GM18909 (cell line): ENCODE data around the gene MYBPHL.

ENCODE experiments used
- ATAC-seq: cut with Tn5 transposase; IDR thresholded peaks from one replicate; pipeline ENCODE4 v1.9.1; 2021; ENCODE audit warnings: mild to moderate bottlenecking; ENCODE audit not compliant: unreplicated experiment, poor library complexity

Gene MYBPHL, protein sequence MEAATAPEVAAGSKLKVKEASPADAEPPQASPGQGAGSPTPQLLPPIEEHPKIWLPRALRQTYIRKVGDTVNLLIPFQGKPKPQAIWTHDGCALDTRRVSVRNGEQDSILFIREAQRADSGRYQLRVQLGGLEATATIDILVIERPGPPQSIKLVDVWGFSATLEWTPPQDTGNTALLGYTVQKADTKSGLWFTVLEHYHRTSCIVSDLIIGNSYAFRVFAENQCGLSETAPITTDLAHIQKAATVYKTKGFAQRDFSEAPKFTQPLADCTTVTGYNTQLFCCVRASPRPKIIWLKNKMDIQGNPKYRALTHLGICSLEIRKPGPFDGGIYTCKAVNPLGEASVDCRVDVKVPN

GRCh38 chr1:109306832-109307273 is at the start of gene MYBPHL:
MYBPHL (minus strand) TSS chr1:109307011; CDS start chr1:109306991, 20 bp downstream.
- no peak for ATAC-seq

DNA sequence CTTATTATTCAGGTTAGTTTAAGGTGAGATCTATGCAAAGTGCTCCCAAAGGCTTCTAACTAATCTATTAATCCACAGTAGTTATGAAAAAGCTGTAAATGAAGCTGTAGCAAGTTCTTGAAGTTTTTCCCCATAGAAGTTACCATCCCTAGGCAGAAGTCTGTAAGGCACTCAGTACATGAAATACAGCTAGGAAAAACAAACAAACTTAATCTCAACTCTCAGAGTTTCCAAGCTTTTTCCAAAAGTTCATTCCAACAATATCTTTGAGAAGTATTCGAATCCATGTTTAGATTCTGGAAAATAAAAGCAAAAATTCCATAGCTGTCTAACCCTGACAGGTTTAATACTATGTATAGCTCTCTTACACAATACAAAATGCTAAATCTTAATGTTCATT is 49.7 kb upstream of the MYBPHL start:
- ATAC-seq = no peak

- ATAC-seq = no peak
These were observed 48.1 kb upstream of the MYBPHL start for GRCh38 chr1:109354929-109355328.

DNA sequence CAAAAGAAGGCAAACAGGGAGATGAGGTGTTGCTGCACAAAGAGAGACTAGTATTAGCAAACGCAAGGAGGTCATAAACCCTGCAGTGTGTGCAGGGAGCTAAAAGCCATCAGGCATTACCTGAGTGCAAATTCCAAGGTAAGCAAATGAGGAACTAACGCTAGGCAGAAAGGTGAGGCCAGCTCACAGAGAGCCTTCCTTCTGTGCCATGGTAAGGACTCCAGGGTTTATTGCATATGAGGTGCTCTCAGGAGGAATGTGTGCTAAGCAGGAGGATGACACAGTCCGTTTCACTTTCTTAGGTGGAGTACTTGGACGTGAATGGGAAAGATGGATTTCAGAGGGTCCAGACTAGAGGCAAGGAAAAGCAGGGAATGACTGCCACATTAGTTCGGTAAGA is 44.6 kb upstream of the MYBPHL start:
- ATAC-seq = no peak

DNA sequence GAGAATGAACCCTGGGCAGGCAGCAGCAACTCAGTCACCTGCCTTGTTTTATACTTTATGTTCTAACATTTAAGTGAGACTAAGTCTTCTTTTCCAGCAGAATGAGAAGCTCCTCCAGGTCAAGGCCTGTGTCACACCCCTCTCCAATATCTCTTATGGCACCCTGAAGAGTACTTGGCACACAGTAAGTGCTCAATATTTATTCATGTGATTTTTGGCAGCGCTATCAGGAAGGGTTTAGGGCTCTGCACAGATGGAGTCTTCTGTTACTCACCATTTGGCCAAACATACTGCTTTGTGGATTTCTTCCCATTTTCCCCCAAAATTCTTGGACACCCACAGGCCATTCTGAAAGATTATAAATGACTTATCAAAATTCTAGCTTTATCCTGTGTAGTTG is 43.8 kb upstream of the MYBPHL start:
- no peak for ATAC-seq

GRCh38 chr1:109350182-109350581 is 43.4 kb upstream of the MYBPHL start:
- no peak for ATAC-seq

DNA sequence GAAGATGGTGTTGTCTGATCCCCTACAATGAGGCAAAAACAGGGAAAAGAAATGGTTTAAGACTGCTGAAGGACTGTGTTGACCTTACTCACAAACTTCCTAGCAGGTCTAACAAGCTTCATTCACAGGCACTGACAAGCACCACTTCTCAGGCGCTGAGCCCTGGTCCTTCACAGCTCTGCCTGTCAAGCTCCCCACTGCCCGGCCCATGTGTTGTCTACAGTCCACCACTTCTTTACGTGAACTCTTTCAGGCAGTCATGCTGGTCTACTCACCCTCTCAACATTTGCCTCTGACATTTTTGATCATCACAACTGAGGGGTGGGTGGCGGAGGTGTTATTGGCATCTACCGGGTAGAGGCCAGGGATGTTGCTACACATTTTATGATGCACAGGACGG is 40.7 kb upstream of the MYBPHL start:
- ATAC-seq = no peak

- no peak for ATAC-seq
These were observed 35.4 kb upstream of the MYBPHL start for GRCh38 chr1:109341944-109342930.

DNA sequence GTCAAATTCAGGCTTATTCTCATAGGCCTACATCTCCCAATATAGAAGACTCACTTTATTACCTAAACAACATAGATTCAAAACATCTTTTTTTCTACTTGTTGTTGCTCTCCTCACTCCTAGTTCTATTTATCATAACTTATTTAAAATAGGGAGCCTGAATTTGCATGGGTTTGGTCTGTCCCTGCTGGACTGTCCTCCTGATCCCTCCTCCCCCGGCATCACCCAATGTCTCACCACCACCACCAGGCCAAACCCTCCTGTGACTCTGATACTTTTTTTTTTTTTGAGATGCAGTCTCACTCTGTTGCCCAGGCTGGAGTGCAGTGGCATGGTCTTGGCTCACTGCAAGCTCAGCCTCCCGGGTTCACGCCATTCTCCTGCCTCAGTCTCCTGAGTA is 31.8 kb upstream of the MYBPHL start:
- ATAC-seq = no peak

DNA sequence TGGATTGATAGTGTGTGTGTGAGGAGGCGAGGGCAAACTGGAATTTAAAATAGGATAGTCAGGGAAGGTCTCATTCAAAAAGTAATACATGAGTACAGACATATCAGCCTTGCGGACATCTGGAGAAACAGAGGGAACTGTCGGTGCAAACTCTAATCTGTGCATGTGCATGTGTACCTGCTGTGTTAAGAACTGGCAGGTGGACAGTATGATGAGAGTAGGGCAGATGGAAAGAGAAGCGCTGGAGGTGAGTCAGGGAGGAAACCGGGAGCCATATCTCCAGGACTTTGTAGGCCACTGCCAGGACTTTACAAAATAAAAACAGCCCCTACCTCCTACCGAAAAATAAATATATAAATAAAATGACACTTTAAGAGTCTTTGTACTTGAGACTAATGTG is 31.3 kb upstream of the MYBPHL start:
- ATAC-seq = no peak

DNA sequence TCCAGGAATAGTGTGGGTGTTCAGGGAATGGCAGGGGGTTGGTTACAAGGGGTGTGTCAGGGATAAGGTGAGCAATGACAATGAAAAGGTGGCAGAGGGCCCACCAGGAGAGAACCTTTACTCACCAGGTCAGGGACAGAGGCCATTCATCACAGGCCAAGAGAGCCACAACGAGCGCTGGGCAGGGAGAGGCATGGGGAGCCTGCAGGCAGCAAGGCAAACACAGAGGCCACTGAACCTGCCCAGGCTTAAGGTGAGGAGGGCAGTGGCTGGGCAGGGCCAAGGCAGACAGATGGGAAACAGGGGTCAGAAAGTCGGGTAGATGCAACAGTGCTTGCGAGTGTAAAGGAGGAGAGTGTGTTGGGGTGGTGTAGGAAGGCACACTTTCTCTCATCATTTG is 28.3 kb upstream of the MYBPHL start:
- ATAC-seq = no peak

- ATAC-seq = no peak
These were observed 24.3 kb upstream of the MYBPHL start for GRCh38 chr1:109331113-109331512.

DNA sequence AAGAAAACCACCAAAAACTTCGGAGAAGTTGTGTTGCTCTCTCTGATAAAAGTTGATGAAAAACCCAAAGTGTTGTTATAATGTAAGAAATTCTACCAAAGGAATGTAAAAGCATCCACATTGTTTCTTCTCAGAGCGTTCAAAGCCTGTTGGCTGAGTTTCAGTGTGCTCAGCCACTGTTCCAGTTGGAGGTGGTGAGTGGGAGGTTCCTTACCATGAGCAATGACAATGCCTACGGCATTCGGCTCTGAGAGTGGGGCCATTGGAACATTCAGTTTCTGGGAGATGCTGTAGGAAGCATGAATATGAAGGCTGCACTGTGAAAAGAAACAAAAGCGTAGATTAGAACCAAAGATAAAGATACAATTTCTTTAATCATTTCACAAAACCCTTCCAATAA is 20.5 kb upstream of the MYBPHL start:
- no peak for ATAC-seq

DNA sequence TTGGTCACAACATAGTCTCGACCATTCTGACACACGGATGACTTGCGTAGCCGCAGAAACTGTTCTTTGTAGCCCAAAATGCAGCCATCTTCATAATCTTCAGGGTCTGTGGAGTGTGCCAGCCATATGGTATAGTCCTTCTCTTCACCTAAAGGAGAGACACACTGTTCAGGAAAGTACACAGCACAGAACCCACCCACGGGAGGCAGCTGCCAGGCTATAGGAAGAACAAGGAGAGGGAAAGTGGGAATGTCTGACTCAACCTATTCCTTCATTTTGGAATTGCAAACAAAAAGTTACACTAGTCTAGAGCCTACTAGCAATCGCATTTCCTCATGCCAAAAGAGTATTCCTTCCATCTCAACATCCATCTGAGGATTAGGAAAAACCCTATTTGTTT is 16.2 kb upstream of the MYBPHL start:
- no peak for ATAC-seq

- ATAC-seq = no peak
These were observed 12.3 kb upstream of the MYBPHL start for GRCh38 chr1:109319114-109319513.

DNA sequence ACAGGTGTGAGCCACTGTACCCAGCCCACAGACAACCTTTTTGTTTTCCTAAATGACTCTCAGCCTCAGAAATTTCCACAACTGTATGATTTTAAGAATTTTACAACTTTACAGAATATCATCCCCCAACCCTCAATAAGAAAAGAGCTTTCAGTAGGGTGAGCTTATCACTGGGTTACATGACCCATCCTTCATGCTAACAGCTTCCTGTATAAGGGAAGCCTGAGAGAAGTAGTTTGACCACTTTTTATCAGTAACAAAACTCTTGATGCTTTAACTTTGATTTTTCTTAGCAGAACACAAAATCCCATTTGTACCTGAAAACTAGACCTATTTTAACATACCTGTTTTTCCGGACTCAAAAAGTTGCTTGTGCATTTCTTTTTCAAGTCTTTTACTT is 9.7 kb upstream of the MYBPHL start:
- no peak for ATAC-seq

GRCh38 chr1:109315288-109315687 is 8.5 kb upstream of the MYBPHL start:
- no peak for ATAC-seq

DNA sequence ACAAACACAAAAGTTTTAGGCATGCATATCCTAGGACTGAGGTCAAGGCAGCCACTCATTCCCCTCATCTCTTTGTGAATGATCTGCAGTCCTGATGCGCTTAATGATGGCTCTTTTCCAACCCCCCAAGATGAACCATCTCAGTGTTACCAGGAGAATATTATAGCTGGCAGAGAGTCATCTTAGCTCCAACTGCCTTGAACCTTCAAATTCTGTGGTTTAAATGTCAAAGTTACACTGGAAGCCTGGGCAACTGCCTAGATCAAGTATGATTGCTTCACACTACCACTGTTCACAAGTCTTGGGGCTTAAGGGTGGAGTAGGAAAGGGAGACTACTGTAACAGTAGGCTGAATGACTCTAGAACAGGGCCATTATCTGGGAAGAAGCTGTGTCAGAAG is 8.0 kb upstream of the MYBPHL start:
- ATAC-seq = no peak

- ATAC-seq = no peak
These were observed 6.4 kb upstream of the MYBPHL start for GRCh38 chr1:109312978-109313775.

DNA sequence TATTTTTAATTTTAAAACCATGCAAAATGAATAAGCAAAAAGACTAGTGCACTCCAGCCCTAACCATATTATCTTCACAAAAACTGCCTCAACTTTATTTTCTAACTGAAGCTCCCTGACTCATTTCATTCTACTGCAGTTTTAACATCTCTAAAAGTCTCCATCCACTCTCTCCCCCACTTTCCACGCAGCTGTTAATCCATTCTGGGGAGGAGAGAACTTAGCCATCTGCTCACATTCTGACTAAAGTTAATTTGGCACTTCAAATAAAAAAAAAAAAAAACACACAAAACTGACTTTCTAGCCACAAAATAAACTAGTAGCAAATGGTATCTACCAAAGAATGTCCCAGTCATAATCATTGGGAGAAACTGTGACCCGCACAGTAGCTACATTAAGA is 5.4 kb upstream of the MYBPHL start:
- ATAC-seq = no peak

- no peak for ATAC-seq
These were observed 2.5 kb upstream of the MYBPHL start for GRCh38 chr1:109309347-109309746.
